ENCODE measurements around the gene TBC1D32.

DNA sequence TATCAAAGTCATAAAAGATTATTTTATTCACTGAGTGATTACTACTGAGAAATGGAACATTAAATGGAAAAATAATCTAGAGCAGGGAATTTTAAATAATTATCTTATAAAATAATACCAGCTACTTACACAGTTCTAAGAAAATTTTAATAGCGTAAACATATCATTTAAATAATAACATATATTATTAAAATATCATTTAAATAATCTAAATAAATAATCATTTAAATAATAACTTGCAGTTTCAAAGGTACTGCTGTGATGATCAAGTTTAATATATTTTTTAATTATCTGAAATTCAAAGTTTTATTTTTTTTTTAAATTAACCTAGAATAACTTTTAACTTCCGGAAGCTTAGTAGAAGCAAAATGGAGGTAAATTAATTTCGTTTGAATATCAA lies 301.2 kb downstream of the TBC1D32 start:
- TF ChIP-seq, protein P1, sequence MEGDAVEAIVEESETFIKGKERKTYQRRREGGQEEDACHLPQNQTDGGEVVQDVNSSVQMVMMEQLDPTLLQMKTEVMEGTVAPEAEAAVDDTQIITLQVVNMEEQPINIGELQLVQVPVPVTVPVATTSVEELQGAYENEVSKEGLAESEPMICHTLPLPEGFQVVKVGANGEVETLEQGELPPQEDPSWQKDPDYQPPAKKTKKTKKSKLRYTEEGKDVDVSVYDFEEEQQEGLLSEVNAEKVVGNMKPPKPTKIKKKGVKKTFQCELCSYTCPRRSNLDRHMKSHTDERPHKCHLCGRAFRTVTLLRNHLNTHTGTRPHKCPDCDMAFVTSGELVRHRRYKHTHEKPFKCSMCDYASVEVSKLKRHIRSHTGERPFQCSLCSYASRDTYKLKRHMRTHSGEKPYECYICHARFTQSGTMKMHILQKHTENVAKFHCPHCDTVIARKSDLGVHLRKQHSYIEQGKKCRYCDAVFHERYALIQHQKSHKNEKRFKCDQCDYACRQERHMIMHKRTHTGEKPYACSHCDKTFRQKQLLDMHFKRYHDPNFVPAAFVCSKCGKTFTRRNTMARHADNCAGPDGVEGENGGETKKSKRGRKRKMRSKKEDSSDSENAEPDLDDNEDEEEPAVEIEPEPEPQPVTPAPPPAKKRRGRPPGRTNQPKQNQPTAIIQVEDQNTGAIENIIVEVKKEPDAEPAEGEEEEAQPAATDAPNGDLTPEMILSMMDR (IDR thresholded peaks at IDR 0.05; ENCODE audit: low read depth, low read length, poor library complexity, severe bottlenecking): no peak
- TF ChIP-seq EZH2phosphoT487 (IDR thresholded peaks at IDR 0.05; ENCODE audit: borderline replicate concordance, low read length): no peak

Measured in DOHH2 (cell line).